Suprapubic skin (tissue), 4 donors: ENCODE data around the gene PSMD12.

ENCODE experiments used
- CTCF ChIP-seq, 2 donors: fragments of 200-600 bp in 1 of 2; fragments of 450-650 bp in 1 of 2; sonication (generic) in 1 of 2; IDR thresholded peaks; one replicate each; pipeline ENCODE4 v1.5.1; 2016 to 2019; ENCODE audit warnings: antibody characterized with exemption in 2 of 2, mild to moderate bottlenecking in 1 of 2, moderate library complexity in 1 of 2
- EP300 ChIP-seq: sonication (generic); formaldehyde crosslinking; IDR thresholded peaks from one replicate; pipeline ENCODE4 v1.6.1; 2017; ENCODE audit warnings: antibody characterized with exemption
- POLR2AphosphoS5 ChIP-seq, 3 donors: sonication (generic); formaldehyde crosslinking; IDR thresholded peaks; one replicate each; pipeline ENCODE4 v1.6.1; 2017; ENCODE audit warnings: antibody characterized with exemption in 3 of 3

GRCh38 chr17:67326440-67326839 is 39.9 kb downstream of the PSMD12 start:
- TF ChIP-seq CTCF (IDR thresholded peaks at IDR 0.05) (no peak), EP300 (no peak), POLR2AphosphoS5 (IDR thresholded peaks at IDR 0.05) (no peak)
